Central memory CD8-positive, alpha-beta T cell (primary cell): Measurements from ENCODE around the gene BIRC5.
"Not testable (repeated sequence)": the region's sequence is repeated elsewhere in the genome, so short reads cannot be mapped to it uniquely, and the experiment has no call there.

Source experiments
- ATAC-seq: fragments of 150-1000 bp; cut with Tn5 transposase; replicated peaks from 2 replicates; pipeline ENCODE4 v1.10.0; 2022; ENCODE audit warnings: mild to moderate bottlenecking, moderate FRiP score, moderate number of reproducible peaks; ENCODE audit not compliant: poor library complexity, severe bottlenecking; ENCODE audit errors: extremely low read depth
- DNase-seq, 2 donors: peaks; one replicate each; pipeline ENCODE4 v3.0.0; 2021; ENCODE audit warnings: low spot score in 2 of 2
- H3K27ac Mint-ChIP-seq: one replicate; pipeline ENCODE4 v1.8.0; 2022; ENCODE audit warnings: low read depth, mild to moderate bottlenecking, moderate library complexity, mixed read lengths
- H3K27me3 Mint-ChIP-seq: one replicate; pipeline ENCODE4 v1.8.0; 2022; ENCODE audit warnings: mixed read lengths
- H3K36me3 Mint-ChIP-seq: one replicate; pipeline ENCODE4 v1.8.0; 2022; ENCODE audit warnings: mild to moderate bottlenecking, moderate library complexity, mixed read lengths; ENCODE audit not compliant: insufficient read depth
- H3K4me1 Mint-ChIP-seq: one replicate; pipeline ENCODE4 v1.8.0; 2022; ENCODE audit warnings: mixed read lengths
- H3K4me3 Mint-ChIP-seq: one replicate; pipeline ENCODE4 v1.8.0; 2022; ENCODE audit warnings: mild to moderate bottlenecking, moderate library complexity, mixed read lengths
- H3K9me3 Mint-ChIP-seq: one replicate; pipeline ENCODE4 v1.8.0; 2022; ENCODE audit warnings: mixed read lengths

Gene BIRC5

GRCh38 chr17:78214016-78214705 lies at the start of gene BIRC5:
TSS of gene BIRC5 (plus strand) at chr17:78214253. CDS start at chr17:78214317, 64 bp downstream.
- Mint-ChIP-seq H3K4me3 (peak within 1 kb of the TSS; percentile 75), H3K27me3 (no peaks in the 10 kb centered on the region), H3K27ac (no peak within 1 kb of the TSS), H3K9me3 (no peaks in the 10 kb centered on the region), H3K36me3 (peaks cover 5% of the 10 kb centered on the region), H3K4me1 (no peaks in the 10 kb centered on the region)
- peak; percentile 99 for ATAC-seq
- peak; percentile 83 to 91 for DNase-seq

GRCh38 chr17:78164748-78165607 lies 49.1 kb upstream of the BIRC5 start:
- Mint-ChIP-seq H3K9me3 (no peaks in the 10 kb centered on the region), H3K27me3 (no peaks in the 10 kb centered on the region), H3K27ac (no peak overlapping the region), H3K36me3 (peaks cover 6% of the 10 kb centered on the region), H3K4me3 (no peak overlapping the region), H3K4me1 (peaks cover 8% of the 10 kb centered on the region)
- DNase-seq = no peak
- ATAC-seq = no peak

GRCh38 chr17:78166416-78166815 lies 47.6 kb upstream of the BIRC5 start:
- Mint-ChIP-seq H3K4me1 (peaks cover 17% of the 10 kb centered on the region), H3K36me3 (peaks cover 13% of the 10 kb centered on the region), H3K4me3 (no peak overlapping the region), H3K9me3 (no peaks in the 10 kb centered on the region), H3K27ac (no peak overlapping the region), H3K27me3 (no peaks in the 10 kb centered on the region)
- ATAC-seq (no peak), DNase-seq (no peak)

- Mint-ChIP-seq H3K4me3 (peak within 1 kb of the TSS; percentile 71), H3K4me1 (peaks cover 37% of the 10 kb centered on the region), H3K9me3 (no peaks in the 10 kb centered on the region), H3K27ac (peak within 1 kb of the TSS; percentile 64), H3K36me3 (peaks cover 16% of the 10 kb centered on the region), H3K27me3 (no peaks in the 10 kb centered on the region)
- ATAC-seq (peak; percentile 85), DNase-seq (peak; percentile 77 to 79)
Observed at GRCh38 chr17:78168242-78168902, 45.7 kb upstream of the BIRC5 start, which contains the start of gene SYNGR2. TSS of gene SYNGR2 (plus strand) at chr17:78168581. CDS start at chr17:78168617, 36 bp downstream.

GRCh38 chr17:78168903-78169793 lies 44.9 kb upstream of the BIRC5 start:
- ATAC-seq = peak; percentile 28
- H3K27ac Mint-ChIP-seq = peak overlapping the region; percentile 64
- H3K4me1 Mint-ChIP-seq = peaks cover 45% of the 10 kb centered on the region

GRCh38 chr17:78170692-78171590 lies 43.1 kb upstream of the BIRC5 start:
- Mint-ChIP-seq H3K27me3 (no peaks in the 10 kb centered on the region), H3K9me3 (no peaks in the 10 kb centered on the region), H3K36me3 (peaks cover 20% of the 10 kb centered on the region), H3K27ac (peak overlapping the region; percentile 64), H3K4me1 (peaks cover 47% of the 10 kb centered on the region), H3K4me3 (peak overlapping the region; percentile 71)
- no peak for ATAC-seq
- DNase-seq = no peak

More at GRCh38 chr17:78168903-78169793, 44.9 kb upstream of the BIRC5 start:
- no peak for DNase-seq
- H3K27me3 Mint-ChIP-seq = no peaks in the 10 kb centered on the region
- no peaks in the 10 kb centered on the region for H3K9me3 Mint-ChIP-seq
- H3K36me3 Mint-ChIP-seq = peaks cover 17% of the 10 kb centered on the region
- H3K4me3 Mint-ChIP-seq = peak overlapping the region; percentile 71

GRCh38 chr17:78171591-78172248 lies 42.3 kb upstream of the BIRC5 start:
- ATAC-seq, H3K9me3 Mint-ChIP-seq, H3K27me3 Mint-ChIP-seq, DNase-seq: not testable (repeated sequence)
- Mint-ChIP-seq H3K27ac (peak overlapping the region; percentile 38), H3K36me3 (peaks cover 20% of the 10 kb centered on the region), H3K4me1 (peaks cover 54% of the 10 kb centered on the region), H3K4me3 (peak overlapping the region; percentile 20)

GRCh38 chr17:78172249-78173051 lies 41.6 kb upstream of the BIRC5 start:
- H3K27me3 Mint-ChIP-seq = no peaks in the 10 kb centered on the region
- H3K27ac Mint-ChIP-seq = peak overlapping the region; percentile 38
- peaks cover 20% of the 10 kb centered on the region for H3K36me3 Mint-ChIP-seq
- DNase-seq = no peak
- ATAC-seq = no peak
- H3K9me3 Mint-ChIP-seq = no peaks in the 10 kb centered on the region
- peaks cover 59% of the 10 kb centered on the region for H3K4me1 Mint-ChIP-seq
- H3K4me3 Mint-ChIP-seq = peak overlapping the region; percentile 20

GRCh38 chr17:78173097-78173715 lies 40.8 kb upstream of the BIRC5 start:
- no peak for DNase-seq
- peaks cover 59% of the 10 kb centered on the region for H3K4me1 Mint-ChIP-seq
- peak overlapping the region; percentile 92 for H3K27ac Mint-ChIP-seq
- ATAC-seq = peak; percentile 61
- H3K27me3 Mint-ChIP-seq = no peaks in the 10 kb centered on the region
- H3K4me3 Mint-ChIP-seq = peak overlapping the region; percentile 34
- peaks cover 20% of the 10 kb centered on the region for H3K36me3 Mint-ChIP-seq
- H3K9me3 Mint-ChIP-seq = no peaks in the 10 kb centered on the region

GRCh38 chr17:78174346-78174869 lies 39.6 kb upstream of the BIRC5 start:
- ATAC-seq = no peak
- peaks cover 57% of the 10 kb centered on the region for H3K4me1 Mint-ChIP-seq
- H3K9me3 Mint-ChIP-seq = no peaks in the 10 kb centered on the region
- H3K4me3 Mint-ChIP-seq = no peak overlapping the region
- DNase-seq = no peak
- peak overlapping the region; percentile 92 for H3K27ac Mint-ChIP-seq
- H3K36me3 Mint-ChIP-seq = peaks cover 16% of the 10 kb centered on the region
- H3K27me3 Mint-ChIP-seq = no peaks in the 10 kb centered on the region
